Posterior vena cava (tissue), 2 donors: ENCODE measurements around the gene CYSRT1. TPM values are rescaled to one million over a fixed set of nuclear protein-coding genes. Genes with fewer than 3 reads are reported as not detected.
A peak's percentile ranks its signal among the peaks of the same experiment; 100 is the strongest.
"Not testable (repeated sequence)": the region's sequence is repeated elsewhere in the genome, so short reads cannot be mapped to it uniquely, and the experiment has no call there.

Source experiments
- DNase-seq: peaks from one replicate; pipeline ENCODE4 v3.0.0-alpha.2; 2020; ENCODE audit warnings: low spot score
- intact Hi-C, 2 donors: fragments of 100-400 bp; cut with DNase I; formaldehyde crosslinking; loops; one replicate each; pipeline versions ENCODE4 v1.14.1 to v1.14.2; 2022 to 2023
- total RNA-seq, 2 donors: library from RNA; stranded (reverse); fragmentation: NEBNext Ultra II Directional; extraction: Animal tissue kit (Norgen Biotek cat#: 25700); gene quantifications; one replicate each; pipeline ENCODE4 v1.2.1, GENCODE V29; 2021
- donor health status: DM: yes; HTN: yes; CAD: no.
- donor health status: DM: yes; HTN: yes; CAD: no.

Gene CYSRT1
- total RNA-seq, 2 donors from 2014 or later, result 0.32 TPM; not detected in 1

DNA sequence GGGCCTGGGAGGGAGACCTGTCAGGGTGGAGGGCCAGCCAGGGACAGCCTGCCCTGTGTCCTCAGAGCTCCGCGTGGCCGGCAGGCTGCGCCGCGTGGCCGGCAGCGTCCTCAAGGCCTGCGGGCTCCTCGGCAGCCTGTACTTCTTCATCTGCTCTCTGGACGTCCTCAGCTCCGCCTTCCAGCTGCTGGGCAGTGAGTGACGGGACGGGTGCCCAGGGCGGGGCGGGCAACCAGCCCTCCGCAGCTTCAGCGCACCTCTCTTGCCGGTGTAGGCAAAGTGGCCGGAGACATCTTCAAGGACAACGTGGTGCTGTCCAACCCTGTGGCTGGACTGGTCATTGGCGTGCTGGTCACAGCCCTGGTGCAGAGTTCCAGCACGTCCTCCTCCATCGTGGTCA, 7.5 kb downstream of the CYSRT1 start:
- intact Hi-C loops, result no loop called here
- DNase-seq, result no peak

DNA sequence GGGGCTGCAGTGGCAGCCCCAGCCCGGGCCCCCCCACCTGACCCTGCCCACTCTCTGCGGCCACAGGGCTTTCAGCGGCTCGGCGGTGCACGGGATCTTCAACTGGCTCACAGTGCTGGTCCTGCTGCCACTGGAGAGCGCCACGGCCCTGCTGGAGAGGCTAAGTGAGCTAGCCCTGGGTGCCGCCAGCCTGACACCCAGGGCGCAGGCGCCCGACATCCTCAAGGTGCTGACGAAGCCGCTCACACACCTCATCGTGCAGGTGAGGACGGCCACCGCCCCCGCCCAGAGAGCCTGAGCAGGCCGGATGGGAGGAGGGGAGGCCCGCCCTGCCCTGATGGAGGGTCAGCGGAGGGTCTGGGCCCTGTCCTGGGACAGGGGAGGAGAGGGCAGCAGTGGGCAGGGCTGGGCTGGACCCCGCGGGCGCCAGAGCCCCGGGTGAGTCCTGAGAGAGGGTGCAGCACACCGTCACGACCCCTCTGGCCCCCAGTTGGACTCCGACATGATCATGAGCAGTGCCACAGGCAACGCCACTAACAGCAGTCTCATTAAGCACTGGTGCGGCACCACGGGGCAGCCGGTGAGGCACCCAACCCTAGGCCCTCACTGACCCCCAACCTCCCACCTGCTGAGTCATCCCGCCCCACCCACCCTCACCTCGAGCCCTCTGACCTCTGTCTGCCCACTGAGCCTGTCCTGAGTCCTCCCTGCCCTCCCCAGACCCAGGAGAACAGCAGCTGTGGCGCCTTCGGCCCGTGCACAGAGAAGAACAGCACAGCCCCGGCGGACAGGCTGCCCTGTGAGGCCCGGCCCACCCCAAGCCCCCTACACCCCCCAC, 8.4 kb downstream of the CYSRT1 start:
- intact Hi-C loops, result no loop called here
- no peak for DNase-seq

GRCh38 chr9:137234055-137234697, 9.2 kb downstream of the CYSRT1 start:
- intact Hi-C loops, result no loop called here

DNA sequence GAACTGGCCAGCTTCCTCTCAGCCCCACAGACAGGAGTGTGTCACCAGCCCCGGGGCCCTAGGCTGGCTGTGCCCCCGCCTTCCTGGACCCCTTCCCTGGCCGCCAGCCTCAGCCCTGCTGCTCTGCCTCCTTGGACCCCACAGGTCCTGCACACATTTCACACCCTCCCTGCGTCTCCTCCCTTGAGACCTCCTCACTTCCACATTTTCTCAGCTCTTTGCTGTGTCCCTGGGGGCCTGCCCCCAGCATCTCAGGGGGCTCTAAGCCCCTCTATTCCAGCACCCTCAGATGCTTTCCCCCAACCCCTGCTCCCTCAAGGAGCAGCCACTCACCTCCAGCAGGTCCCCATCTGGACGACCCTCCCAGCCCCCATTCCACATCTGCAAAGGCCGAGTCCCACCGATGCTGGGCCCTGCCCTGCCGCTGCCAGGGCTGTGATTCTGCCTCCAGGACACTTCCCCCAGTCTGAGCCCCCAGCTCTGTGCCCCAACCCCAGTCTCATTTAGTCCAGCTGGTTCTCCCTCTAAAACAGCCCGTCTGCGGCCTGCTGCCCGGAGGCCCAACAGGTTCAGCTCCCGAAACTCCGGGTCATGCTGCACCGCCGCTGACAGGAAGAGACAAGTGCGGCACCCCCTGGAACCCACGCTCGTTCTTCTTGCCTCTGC, 9.9 kb downstream of the CYSRT1 start:
- no peak for DNase-seq
- intact Hi-C loops, result no loop called here

More at GRCh38 chr9:137234055-137234697, 9.2 kb downstream of the CYSRT1 start:
- no peak for DNase-seq

GRCh38 chr9:137235424-137236237, 10.7 kb downstream of the CYSRT1 start:
- intact Hi-C loops, result no loop called here

DNA sequence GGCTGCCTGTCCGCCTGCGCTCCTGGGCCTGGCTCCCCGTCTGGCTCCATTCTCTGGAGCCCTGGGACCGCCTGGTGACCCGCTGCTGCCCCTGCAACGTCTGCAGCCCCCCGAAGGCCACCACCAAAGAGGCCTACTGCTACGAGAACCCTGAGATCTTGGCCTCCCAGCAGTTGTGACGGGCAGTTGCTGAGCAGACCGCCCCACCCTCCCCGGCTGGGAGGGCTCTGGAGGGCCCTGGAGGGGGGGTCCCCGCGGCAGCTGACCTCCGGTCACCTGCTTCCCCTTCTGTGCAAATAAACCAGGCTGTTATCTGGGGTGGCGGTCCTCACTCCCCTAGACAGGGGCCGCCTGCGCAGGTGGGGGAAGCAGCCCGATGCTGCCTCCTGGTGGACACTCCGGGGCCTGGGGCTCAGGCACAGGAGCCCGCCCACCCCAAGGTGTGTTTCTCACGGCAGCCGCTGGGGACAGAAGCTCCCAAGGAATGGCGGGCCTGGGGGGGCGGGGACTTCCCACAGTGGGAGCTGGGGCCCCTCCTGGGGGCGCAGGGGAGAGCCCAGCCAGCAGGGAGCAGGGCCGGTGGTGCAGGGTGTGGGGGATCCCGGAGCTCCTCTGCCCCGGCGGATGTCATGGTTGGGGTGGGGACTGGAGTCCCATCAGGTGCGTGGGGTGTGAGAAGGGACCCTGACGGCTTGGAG, 11.4 kb downstream of the CYSRT1 start:
- intact Hi-C loops, result no loop called here
- DNase-seq, result peak; percentile 95

More at GRCh38 chr9:137235424-137236237, 10.7 kb downstream of the CYSRT1 start:
- no peak for DNase-seq

- intact Hi-C loops, result no loop called here
- no peak for DNase-seq
Measured at GRCh38 chr9:137236936-137237421, 12.0 kb downstream of the CYSRT1 start.

- DNase-seq, result no peak
- intact Hi-C loops, result no loop called here
Measured at GRCh38 chr9:137237759-137238726, 13.1 kb downstream of the CYSRT1 start.

DNA sequence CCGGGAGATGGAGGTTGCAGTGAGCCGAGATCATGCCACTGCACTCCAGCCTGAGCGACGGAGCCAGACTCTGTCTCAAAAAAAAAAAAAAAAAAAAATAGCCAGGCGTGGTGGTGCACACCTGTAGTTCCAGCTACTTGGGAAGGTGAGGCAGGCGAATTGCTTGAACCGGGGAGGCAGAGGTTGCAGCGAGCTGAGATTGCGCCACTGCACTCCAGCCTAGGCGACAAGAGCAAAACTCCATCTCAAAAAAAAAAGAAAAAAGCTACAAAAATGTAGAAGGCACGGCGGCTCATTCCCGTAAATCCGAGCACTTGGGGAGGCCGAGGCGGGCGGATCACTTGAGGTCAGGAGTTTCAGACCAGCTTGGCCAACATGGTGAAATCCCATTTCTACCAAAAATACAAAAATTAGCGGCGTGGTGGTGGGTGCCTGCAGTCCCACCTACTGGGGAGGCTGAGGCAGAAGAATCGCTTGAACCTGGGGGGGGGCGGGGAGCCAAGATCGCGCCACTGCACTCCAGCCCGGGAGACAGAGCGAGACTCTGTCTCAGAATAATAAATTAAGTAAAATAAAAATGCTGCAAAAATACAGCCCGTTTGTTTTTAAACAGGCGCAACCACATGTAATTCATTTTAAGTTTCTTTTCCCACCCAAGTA, 14.7 kb downstream of the CYSRT1 start:
- DNase-seq, result not testable (repeated sequence)

DNA sequence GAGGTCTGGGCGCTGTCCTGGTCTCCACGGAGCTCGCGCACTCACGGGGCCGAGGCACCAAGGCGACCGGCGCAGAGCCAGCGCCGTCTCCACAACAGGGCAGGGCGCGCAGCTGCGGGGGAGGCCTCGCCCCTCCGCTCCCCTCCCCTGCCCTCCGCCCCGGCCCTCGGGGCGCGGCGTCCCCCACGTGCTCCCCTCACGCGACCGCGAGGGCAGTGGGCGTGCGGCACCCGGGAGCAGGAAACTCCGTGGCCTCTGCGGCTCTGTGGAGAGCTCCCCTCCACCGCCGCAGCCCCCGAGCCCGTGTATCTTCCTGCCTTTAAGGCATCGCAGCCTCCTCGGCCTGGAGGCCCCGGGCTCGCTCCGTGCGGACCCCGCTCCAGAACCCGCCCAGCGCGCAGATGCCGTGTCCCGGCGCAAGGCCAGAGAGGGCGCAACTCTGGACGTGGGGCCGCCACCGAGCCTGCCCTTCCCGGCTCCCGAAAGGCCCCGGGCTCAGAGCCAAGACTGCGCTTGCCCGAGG, 15.4 kb downstream of the CYSRT1 start:
- DNase-seq, result peak; percentile 93
- intact Hi-C loops, result no loop called here

More for the DNA sequence above, 14.7 kb downstream of the CYSRT1 start:
- intact Hi-C loops, result not testable (repeated sequence)

DNA sequence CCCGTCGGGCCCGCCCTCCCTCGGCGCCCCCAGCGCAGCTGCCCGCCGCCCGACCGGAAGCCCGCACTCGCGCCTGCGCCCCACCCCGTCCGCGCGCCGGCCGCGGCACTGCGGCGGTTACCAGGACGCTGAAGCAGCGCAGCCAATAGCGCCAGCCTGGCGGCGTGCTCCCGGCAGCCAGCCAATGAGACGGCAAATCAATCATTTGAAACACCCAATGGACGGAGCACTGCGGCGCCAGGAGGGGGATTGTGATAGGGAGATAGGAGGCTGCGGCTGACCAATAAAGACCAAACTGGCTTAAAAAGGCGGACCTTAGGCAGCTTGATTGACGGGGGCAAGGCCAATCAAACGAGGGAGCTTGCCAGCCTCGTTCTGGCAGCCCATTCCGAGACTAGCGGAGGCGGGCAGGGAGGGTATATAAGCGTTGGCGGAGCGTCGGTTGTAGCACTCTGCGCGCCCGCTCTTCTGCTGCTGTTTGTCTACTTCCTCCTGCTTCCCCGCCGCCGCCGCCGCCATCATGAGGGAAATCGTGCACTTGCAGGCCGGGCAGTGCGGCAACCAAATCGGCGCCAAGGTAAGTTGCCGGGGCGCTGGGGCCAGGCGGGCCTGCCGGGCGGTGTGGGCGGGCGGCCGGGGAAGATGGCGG, 16.0 kb downstream of the CYSRT1 start, which contains the start of gene TUBB4B:
TUBB4B (plus strand) TSS at position 447 of the 649 bp plus-strand sequence; CDS start at position 521, 74 bp downstream.
- intact Hi-C loops, result no loop called here
- peak; percentile 100 for DNase-seq

DNA sequence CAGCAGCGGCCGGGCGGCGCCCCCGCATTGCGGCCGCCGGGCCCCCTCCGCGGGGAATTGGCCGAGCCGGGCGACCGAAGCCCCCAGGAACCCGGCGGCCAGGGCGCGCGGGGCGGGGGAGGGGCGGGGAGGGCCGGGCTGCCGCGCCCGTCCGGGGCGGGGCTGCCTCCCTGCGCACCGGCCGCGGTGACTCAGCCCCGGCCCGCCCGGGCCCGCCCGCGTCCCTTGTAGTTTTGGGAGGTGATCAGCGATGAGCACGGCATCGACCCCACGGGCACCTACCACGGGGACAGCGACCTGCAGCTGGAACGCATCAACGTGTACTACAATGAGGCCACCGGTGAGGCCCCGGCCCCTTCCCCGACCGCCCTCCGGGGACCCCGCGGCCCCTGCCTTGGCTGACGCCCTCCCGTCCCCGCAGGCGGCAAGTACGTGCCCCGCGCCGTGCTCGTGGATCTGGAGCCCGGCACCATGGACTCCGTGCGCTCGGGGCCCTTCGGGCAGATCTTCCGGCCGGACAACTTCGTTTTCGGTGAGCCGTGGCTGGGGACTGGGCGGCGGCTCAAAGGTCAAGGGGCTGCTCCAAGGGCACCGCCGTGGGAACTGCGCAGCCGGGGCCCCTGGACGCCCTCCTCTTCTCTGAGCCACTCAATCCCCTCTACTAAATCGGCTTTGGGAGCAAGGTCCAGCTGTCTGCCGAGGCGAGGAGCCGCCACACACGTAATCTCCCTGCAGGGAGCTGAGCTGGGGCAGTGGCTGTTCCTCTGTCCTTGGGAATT, 16.7 kb downstream of the CYSRT1 start:
- DNase-seq, result peak; percentile 93
- intact Hi-C loops, result no loop called here

GRCh38 chr9:137242269-137243203, 17.6 kb downstream of the CYSRT1 start:
- intact Hi-C loops, result no loop called here

DNA sequence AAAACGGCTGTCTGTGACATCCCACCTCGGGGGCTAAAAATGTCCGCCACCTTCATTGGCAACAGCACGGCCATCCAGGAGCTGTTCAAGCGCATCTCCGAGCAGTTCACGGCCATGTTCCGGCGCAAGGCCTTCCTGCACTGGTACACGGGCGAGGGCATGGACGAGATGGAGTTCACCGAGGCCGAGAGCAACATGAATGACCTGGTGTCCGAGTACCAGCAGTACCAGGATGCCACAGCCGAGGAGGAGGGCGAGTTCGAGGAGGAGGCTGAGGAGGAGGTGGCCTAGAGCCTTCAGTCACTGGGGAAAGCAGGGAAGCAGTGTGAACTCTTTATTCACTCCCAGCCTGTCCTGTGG, 18.3 kb downstream of the CYSRT1 start:
- intact Hi-C loops, DNase-seq: not testable (repeated sequence)

More at GRCh38 chr9:137242269-137243203, 17.6 kb downstream of the CYSRT1 start:
- DNase-seq, result no peak
